Ovary (tissue), 9 donors: ENCODE measurements around the gene ST8SIA6. TPM values are rescaled to one million over a fixed set of nuclear protein-coding genes. Genes with fewer than 3 reads are reported as not detected.
"Not testable (repeated sequence)": the region's sequence is repeated elsewhere in the genome, so short reads cannot be mapped to it uniquely, and the experiment has no call there.

Experiments used
- DNase-seq, 5 donors: peaks; one replicate each; pipeline ENCODE4 v3.0.0-alpha.2; 2019 to 2020
- H3K27ac ChIP-seq, 2 donors: fragments of 200-600 bp; one replicate each; pipeline versions ENCODE4 v1.5.1 to v1.8.0; 2019 to 2022
- H3K27me3 ChIP-seq: fragments of 200-600 bp; one replicate; pipeline ENCODE4 v1.8.0; 2022
- H3K36me3 ChIP-seq: fragments of 200-600 bp; sonication (generic); one replicate; pipeline ENCODE4 v1.5.1; 2019
- H3K4me1 ChIP-seq: one replicate; pipeline ENCODE4 v1.8.1; 2013; ENCODE audit warnings: mild to moderate bottlenecking, moderate library complexity; ENCODE audit not compliant: insufficient read depth
- H3K4me3 ChIP-seq: fragments of 200-600 bp; sonication (generic); one replicate; pipeline ENCODE4 v1.5.1; 2017
- H3K9me3 ChIP-seq, 2 donors: fragments of 200-600 bp in 1 of 2; sonication (generic) in 1 of 2; one replicate each; pipeline versions ENCODE4 v1.5.1 to v1.8.1; 2013 to 2019; ENCODE audit warnings: mild to moderate bottlenecking in 1 of 2, moderate library complexity in 1 of 2
- CTCF ChIP-seq, 3 donors: fragments of 450-650 bp in 2 of 3; fragments of 200-600 bp in 1 of 3; IDR thresholded peaks; one replicate each; pipeline versions ENCODE4 v1.5.1 to v1.8.0; 2016 to 2022; ENCODE audit warnings: antibody characterized with exemption in 3 of 3, mild to moderate bottlenecking in 1 of 3
- EP300 ChIP-seq: sonication (generic); formaldehyde crosslinking; IDR thresholded peaks from one replicate; pipeline ENCODE4 v1.6.1; 2017; ENCODE audit warnings: antibody characterized with exemption
- POLR2A ChIP-seq: fragments of 450-650 bp; IDR thresholded peaks from one replicate; pipeline ENCODE4 v1.6.1; 2017; ENCODE audit warnings: antibody characterized with exemption, mild to moderate bottlenecking, moderate library complexity
- WGBS, 3 donors: extraction: QIAGEN DNeasy Blood & Tissue Kit in 1 of 3; methylation state at CpG; one replicate each; pipeline versions ENCODE4 v1.1.5 to v1.1.7; 2013 to 2017; 5-methylcytosine and 5-hydroxymethylcytosine counted together
- intact Hi-C, 4 donors: fragments of 100-400 bp; cut with DNase I; formaldehyde crosslinking; loops; one replicate each; pipeline versions ENCODE4 v1.11.0 to v1.15.1; 2022 to 2023
- polyA plus RNA-seq, 2 donors: library from polyadenylated mRNA; stranded (reverse); fragments of 200-250 nt in 1 of 2; fragments of 350-450 nt in 1 of 2; fragmentation: Illumina TruSeq in 1 of 2; extraction: RNeasy Lipid Tissue Mini Kit (QIAGEN cat#74804) in 1 of 2; gene quantifications; one replicate each; pipeline ENCODE4 v1.2.3, GENCODE V29; 2013 to 2014
- total RNA-seq, 7 donors: library from RNA; depleted of rRNA in 2 of 7; stranded (reverse); fragments of >200 nt in 2 of 7; fragmentation: NEBNext Ultra II Directional in 3 of 7; extraction: Animal tissue kit (Norgen Biotek cat#: 25700) in 3 of 7; gene quantifications; one replicate each; pipeline versions ENCODE4 v1.1.0 to v1.2.4, GENCODE V29; 2016 to 2023
- donor health status: DM: no; HTN: no; CAD: no; lungs with moderate emphysema.
- donor health status: DM: no; HTN: no; CAD: no.
- donor health status: Bipolar disorder and iron deficiency.
- donor health status: DM: yes; HTN: yes; CAD: no.
- donor health status: DM: no; HTN: no; CAD: no.
- donor health status: DM: yes; HTN: yes; CAD: no.

The ST8SIA6 gene
- total and polyA plus RNA-seq, 9 donors, result 0.22 to 2.1 (median 0.95) TPM; not detected in 1

DNA sequence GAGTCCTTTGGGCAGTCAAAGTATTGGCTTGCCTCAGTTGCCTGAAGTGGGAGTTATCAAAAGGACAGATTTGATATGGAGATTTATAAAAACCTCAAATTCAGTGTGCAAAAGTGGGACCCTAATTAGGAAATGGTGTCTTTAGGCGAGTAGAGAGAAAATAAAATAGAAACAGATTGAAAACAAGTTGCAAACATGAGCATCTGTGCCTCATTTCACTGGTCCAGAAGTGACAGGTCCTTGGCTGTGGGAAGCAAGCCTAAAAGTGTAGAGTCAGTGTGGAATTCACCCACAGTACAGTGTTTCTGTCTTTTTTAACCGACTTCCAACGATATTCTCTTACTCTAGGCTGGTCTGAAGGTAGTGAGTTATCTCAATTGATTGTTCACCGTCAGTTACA is 51.2 kb downstream of the ST8SIA6 start:
- H3K36me3 ChIP-seq, result no peaks in the 10 kb centered on the region
- no peaks in the 10 kb centered on the region for H3K27me3 ChIP-seq
- H3K9me3 ChIP-seq, result no peaks in the 10 kb centered on the region
- no peak overlapping the region for H3K4me3 ChIP-seq
- 51 to 69% (median 57%) methylated on average over 4 of the region's 4 CpGs for WGBS, 3 donors
- intact Hi-C loops, result no loop called here
- no peak for DNase-seq
- no peaks in the 10 kb centered on the region for H3K4me1 ChIP-seq
- TF ChIP-seq CTCF (IDR thresholded peaks at IDR 0.05) (no peak), EP300 (no peak), POLR2A (no peak)
- no peak overlapping the region for H3K27ac ChIP-seq

- intact Hi-C loops, H3K27ac ChIP-seq: not testable (repeated sequence)
- WGBS, 3 donors, result 88 to 98% (median 94%) methylated on average over 1 to 2 of the region's 2 CpGs
Measured at GRCh38 chr10:17402040-17402439, 52.4 kb downstream of the ST8SIA6 start.

GRCh38 chr10:17396004-17396403 is 58.4 kb downstream of the ST8SIA6 start:
- no peaks in the 10 kb centered on the region for H3K36me3 ChIP-seq
- TF ChIP-seq EP300 (no peak), CTCF (IDR thresholded peaks at IDR 0.05) (no peak), POLR2A (no peak)
- H3K27me3 ChIP-seq, result no peaks in the 10 kb centered on the region
- no peaks in the 10 kb centered on the region for H3K9me3 ChIP-seq
- intact Hi-C loops, result no loop called here
- no peak overlapping the region for H3K4me3 ChIP-seq
- WGBS, 3 donors, result 94 to 97% (median 95%) methylated on average over 3 of the region's 3 CpGs
- no peak overlapping the region for H3K27ac ChIP-seq
- no peak for DNase-seq
- no peaks in the 10 kb centered on the region for H3K4me1 ChIP-seq

More at GRCh38 chr10:17402040-17402439, 52.4 kb downstream of the ST8SIA6 start:
- not testable (repeated sequence) for H3K4me3 ChIP-seq, H3K27me3 ChIP-seq, H3K9me3 ChIP-seq, H3K4me1 ChIP-seq, H3K36me3 ChIP-seq, DNase-seq

DNA sequence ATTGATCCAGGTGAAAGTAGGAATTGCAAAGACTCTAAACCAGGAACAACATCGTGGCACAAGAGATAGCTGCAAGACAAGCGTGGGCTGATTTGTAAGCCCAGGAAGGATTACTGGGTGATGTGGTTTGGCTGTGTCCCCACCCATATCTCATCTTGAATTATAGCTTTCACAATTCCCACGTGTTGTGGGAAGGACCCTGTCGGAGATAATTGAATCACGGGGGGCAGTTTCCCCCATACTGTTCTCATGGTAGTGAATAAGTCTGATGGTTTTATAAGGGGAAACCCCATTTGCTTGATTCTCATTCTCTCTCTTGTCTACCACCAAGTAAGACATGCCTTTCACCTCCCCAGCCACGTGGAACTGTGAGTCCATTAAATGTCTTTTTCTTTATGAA is 59.5 kb downstream of the ST8SIA6 start:
- no peak for TF ChIP-seq POLR2A
- TF ChIP-seq CTCF (IDR thresholded peaks at IDR 0.05), result no peak
- TF ChIP-seq EP300, result no peak
- no peaks in the 10 kb centered on the region for H3K27me3 ChIP-seq
- H3K27ac ChIP-seq, result no peak overlapping the region
- DNase-seq, result no peak
- no peaks in the 10 kb centered on the region for H3K9me3 ChIP-seq
- intact Hi-C loops, result no loop called here
- no peaks in the 10 kb centered on the region for H3K4me1 ChIP-seq
- no peaks in the 10 kb centered on the region for H3K36me3 ChIP-seq
- H3K4me3 ChIP-seq, result no peak overlapping the region
- 63 to 67% (median 67%) methylated on average over 6 of the region's 6 CpGs for WGBS, 3 donors

GRCh38 chr10:17387861-17388503 is 66.4 kb downstream of the ST8SIA6 start:
- no peaks in the 10 kb centered on the region for H3K36me3 ChIP-seq

More at GRCh38 chr10:17387861-17388503, 66.4 kb downstream of the ST8SIA6 start:
- WGBS, 3 donors, result 51 to 67% (median 59%) methylated on average over 6 of the region's 6 CpGs
- TF ChIP-seq CTCF (IDR thresholded peaks at IDR 0.05) (no peak), POLR2A (no peak), EP300 (no peak)
- no peak for DNase-seq
- Histone ChIP-seq H3K4me3 (no peak overlapping the region), H3K9me3 (no peaks in the 10 kb centered on the region), H3K27me3 (no peaks in the 10 kb centered on the region), H3K27ac (peak overlapping the region in 1 of 2 donors; percentile 16), H3K4me1 (peaks cover 10% of the 10 kb centered on the region)
- intact Hi-C loops, result no loop called here
